Stomach (tissue), 9 donors: ENCODE measurements around the gene PPP1R9A. TPM values are rescaled to one million over a fixed set of nuclear protein-coding genes. Genes with fewer than 3 reads are reported as not detected.

Source experiments
- DNase-seq, 2 donors: peaks; one replicate each; pipeline versions ENCODE4 v3.0.0 to v3.0.0-alpha.2; 2013 to 2019
- H3K27ac ChIP-seq, 5 donors: fragments of 200-600 bp in 4 of 5; sonication (generic) in 4 of 5; one replicate each; pipeline ENCODE4 v1.5.1; 2013 to 2019; ENCODE audit warnings: mild to moderate bottlenecking in 1 of 5, moderate library complexity in 1 of 5
- H3K27me3 ChIP-seq, 3 donors: fragments of 200-600 bp; sonication (generic); one replicate each; pipeline ENCODE4 v1.5.1; 2017 to 2019; ENCODE audit warnings: mixed run types in 1 of 3
- H3K36me3 ChIP-seq, 4 donors: fragments of 200-600 bp; sonication (generic); 1 replicate in 3 of 4; 2 replicates in 1 of 4; pipeline ENCODE4 v1.5.1; 2016 to 2019
- H3K4me1 ChIP-seq, 4 donors: fragments of 200-600 bp; sonication (generic); one replicate each; pipeline ENCODE4 v1.5.1; 2016 to 2019
- H3K4me3 ChIP-seq, 4 donors: fragments of 200-600 bp; sonication (generic) in 3 of 4; one replicate each; pipeline ENCODE4 v1.5.1; 2016 to 2019; ENCODE audit warnings: mild to moderate bottlenecking in 1 of 4
- H3K9me3 ChIP-seq, 4 donors: fragments of 200-600 bp; sonication (generic); one replicate each; pipeline ENCODE4 v1.5.1; 2016 to 2019
- EP300 ChIP-seq: sonication (generic); formaldehyde crosslinking; IDR thresholded peaks from one replicate; pipeline ENCODE4 v1.6.1; 2017; ENCODE audit warnings: antibody characterized with exemption
- POLR2A ChIP-seq, 4 donors: fragments of 450-650 bp; IDR thresholded peaks; one replicate each; pipeline ENCODE4 v1.6.1; 2016; ENCODE audit warnings: antibody characterized with exemption in 4 of 4, control low read depth in 2 of 4, mild to moderate bottlenecking in 1 of 4, moderate library complexity in 1 of 4
- POLR2AphosphoS5 ChIP-seq, 3 donors: sonication (generic); formaldehyde crosslinking; IDR thresholded peaks; one replicate each; pipeline ENCODE4 v1.6.1; 2016; ENCODE audit warnings: antibody characterized with exemption in 3 of 3
- WGBS, 5 donors: extraction: QIAGEN DNeasy Blood & Tissue Kit in 3 of 5; methylation state at CpG; one replicate each; pipeline versions ENCODE4 v1.1.5 to v1.1.7; 2013 to 2018; 5-methylcytosine and 5-hydroxymethylcytosine counted together
- intact Hi-C: fragments of 100-400 bp; cut with DNase I; formaldehyde crosslinking; loops from one replicate; pipeline ENCODE4 v1.15.1; 2023; ENCODE audit warnings: low total_unique reads
- polyA plus RNA-seq, 3 donors: library from polyadenylated mRNA; stranded (reverse); fragments of 200-250 nt; gene quantifications; one replicate each; pipeline ENCODE4 v1.2.3, GENCODE V29; 2013
- total RNA-seq, 5 donors: library from RNA; depleted of rRNA; stranded (reverse); fragments of >200 nt; gene quantifications; one replicate each; pipeline versions ENCODE4 v1.1.0 to v1.2.3, GENCODE V29; 2014 to 2016
- TF ChIP-seq, protein P1 (sequence below), 7 experiments: fragments of 450-650 bp in 4 of 7; fragments of 200-600 bp in 3 of 7; sonication (generic) in 3 of 7; IDR thresholded peaks; one replicate each; pipeline ENCODE4 v1.5.1; 2016 to 2019; ENCODE audit warnings: antibody characterized with exemption in 7 of 7, control low read depth in 2 of 7, mild to moderate bottlenecking in 1 of 7
- donor health status: healthy with polysubstance abuse.
- donor health status: Bipolar disorder and iron deficiency.
- donor health status: healthy.

Gene PPP1R9A
- total and polyA plus RNA-seq, 8 donors: 1.4 to 37.1 (median 12.5) TPM

DNA sequence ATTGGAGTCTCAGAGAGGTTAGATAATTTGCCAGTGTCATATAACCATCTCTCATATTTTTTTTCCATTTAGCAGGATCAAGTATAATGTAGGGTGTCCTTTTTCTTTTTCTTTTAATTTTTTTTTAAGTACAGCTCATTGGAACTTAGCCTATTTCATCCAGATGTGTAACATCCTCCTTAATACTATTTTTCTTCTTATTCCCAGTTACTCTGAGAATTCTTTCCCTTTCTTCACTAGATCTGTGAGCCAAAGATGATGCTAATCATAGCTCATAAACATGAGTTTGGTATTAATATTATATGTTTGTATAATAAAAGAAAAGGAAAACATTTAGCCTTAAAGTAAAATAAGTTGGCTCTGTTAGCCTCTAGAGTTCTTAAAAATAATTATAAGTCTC, 32.8 kb downstream of the PPP1R9A start:
- Histone ChIP-seq H3K27ac (no peak overlapping the region), H3K36me3 (no peaks in the 10 kb centered on the region), H3K27me3 (no peaks in the 10 kb centered on the region), H3K9me3 (no peaks in the 10 kb centered on the region), H3K4me1 (peaks cover 0 to 45% (median 5%) of the 10 kb centered on the region in 4 donors), H3K4me3 (no peak overlapping the region)
- no peak for TF ChIP-seq POLR2AphosphoS5 (IDR thresholded peaks at IDR 0.05)
- TF ChIP-seq POLR2A (IDR thresholded peaks at IDR 0.05): no peak
- TF ChIP-seq, protein P1, sequence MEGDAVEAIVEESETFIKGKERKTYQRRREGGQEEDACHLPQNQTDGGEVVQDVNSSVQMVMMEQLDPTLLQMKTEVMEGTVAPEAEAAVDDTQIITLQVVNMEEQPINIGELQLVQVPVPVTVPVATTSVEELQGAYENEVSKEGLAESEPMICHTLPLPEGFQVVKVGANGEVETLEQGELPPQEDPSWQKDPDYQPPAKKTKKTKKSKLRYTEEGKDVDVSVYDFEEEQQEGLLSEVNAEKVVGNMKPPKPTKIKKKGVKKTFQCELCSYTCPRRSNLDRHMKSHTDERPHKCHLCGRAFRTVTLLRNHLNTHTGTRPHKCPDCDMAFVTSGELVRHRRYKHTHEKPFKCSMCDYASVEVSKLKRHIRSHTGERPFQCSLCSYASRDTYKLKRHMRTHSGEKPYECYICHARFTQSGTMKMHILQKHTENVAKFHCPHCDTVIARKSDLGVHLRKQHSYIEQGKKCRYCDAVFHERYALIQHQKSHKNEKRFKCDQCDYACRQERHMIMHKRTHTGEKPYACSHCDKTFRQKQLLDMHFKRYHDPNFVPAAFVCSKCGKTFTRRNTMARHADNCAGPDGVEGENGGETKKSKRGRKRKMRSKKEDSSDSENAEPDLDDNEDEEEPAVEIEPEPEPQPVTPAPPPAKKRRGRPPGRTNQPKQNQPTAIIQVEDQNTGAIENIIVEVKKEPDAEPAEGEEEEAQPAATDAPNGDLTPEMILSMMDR (IDR thresholded peaks at IDR 0.05): no peak
- no peak for TF ChIP-seq EP300
- intact Hi-C loops: no loop called here
- peak in 1 of 2 donors; percentile 27 for DNase-seq

- peaks cover 0 to 32% (median 0%) of the 10 kb centered on the region in 4 donors for H3K4me1 ChIP-seq
- no peaks in the 10 kb centered on the region for H3K36me3 ChIP-seq
- intact Hi-C loops: no loop called here
- H3K9me3 ChIP-seq: no peaks in the 10 kb centered on the region
- no peak for DNase-seq
- WGBS, 5 donors: 82 to 90% (median 86%) methylated on average over 3 of the region's 3 CpGs
- H3K27me3 ChIP-seq: no peaks in the 10 kb centered on the region
- no peak overlapping the region for H3K27ac ChIP-seq
- TF ChIP-seq EP300 (no peak), POLR2A (IDR thresholded peaks at IDR 0.05) (no peak)
- TF ChIP-seq, protein P1 (IDR thresholded peaks at IDR 0.05): no peak
- no peak overlapping the region for H3K4me3 ChIP-seq
Measured at GRCh38 chr7:94941844-94942632, 34.6 kb downstream of the PPP1R9A start.

- intact Hi-C loops: no loop called here
Measured at GRCh38 chr7:94943134-94943533, 35.7 kb downstream of the PPP1R9A start.

DNA sequence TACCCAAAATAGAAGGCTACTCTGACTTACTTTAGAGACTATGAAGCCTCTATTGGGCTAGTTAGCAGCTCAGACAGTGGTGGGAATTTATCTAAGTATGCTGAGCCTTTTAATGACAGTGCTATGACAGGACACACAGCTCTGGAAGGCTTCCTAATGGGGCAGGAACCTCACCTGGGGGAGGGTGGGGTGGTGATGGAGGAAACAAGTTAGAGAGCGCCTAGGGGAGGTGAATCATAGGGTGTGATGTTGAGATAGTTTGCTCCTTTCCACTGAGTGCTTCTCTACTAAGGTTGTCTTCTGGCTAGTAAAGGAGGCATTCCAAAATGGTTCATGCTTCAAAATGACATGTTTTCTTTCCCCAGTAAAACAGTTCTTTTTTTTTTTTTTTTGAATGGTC, 42.1 kb downstream of the PPP1R9A start:
- no peak overlapping the region for H3K4me3 ChIP-seq
- TF ChIP-seq, protein P1 (IDR thresholded peaks at IDR 0.05): no peak
- TF ChIP-seq EP300 (no peak), POLR2A (IDR thresholded peaks at IDR 0.05) (no peak), POLR2AphosphoS5 (IDR thresholded peaks at IDR 0.05) (no peak)
- no peaks in the 10 kb centered on the region for H3K4me1 ChIP-seq
- 85 to 100% (median 91%) methylated on average over 1 of the region's 1 CpG for WGBS, 5 donors
- no peak for DNase-seq
- H3K27me3 ChIP-seq: no peaks in the 10 kb centered on the region
- peaks cover 0 to 3% (median 0%) of the 10 kb centered on the region in 4 donors for H3K9me3 ChIP-seq
- no peaks in the 10 kb centered on the region for H3K36me3 ChIP-seq
- no peak overlapping the region for H3K27ac ChIP-seq
- intact Hi-C loops: no loop called here

More at GRCh38 chr7:94943134-94943533, 35.7 kb downstream of the PPP1R9A start:
- Histone ChIP-seq H3K4me3 (no peak overlapping the region), H3K36me3 (no peaks in the 10 kb centered on the region), H3K9me3 (no peaks in the 10 kb centered on the region), H3K4me1 (peaks cover 0 to 23% (median 0%) of the 10 kb centered on the region in 4 donors), H3K27me3 (no peaks in the 10 kb centered on the region), H3K27ac (no peak overlapping the region)
- DNase-seq: no peak
- no peak for TF ChIP-seq POLR2A (IDR thresholded peaks at IDR 0.05)

- DNase-seq: no peak
- no peak for TF ChIP-seq POLR2A (IDR thresholded peaks at IDR 0.05)
- TF ChIP-seq EP300: no peak
- no peak for TF ChIP-seq POLR2AphosphoS5 (IDR thresholded peaks at IDR 0.05)
- TF ChIP-seq, protein P1 (IDR thresholded peaks at IDR 0.05): no peak
- Histone ChIP-seq H3K36me3 (no peaks in the 10 kb centered on the region), H3K9me3 (peaks cover 0 to 3% (median 0%) of the 10 kb centered on the region in 4 donors), H3K4me1 (peaks cover 0 to 19% (median 8%) of the 10 kb centered on the region in 4 donors), H3K27ac (no peak overlapping the region), H3K4me3 (no peak overlapping the region), H3K27me3 (no peaks in the 10 kb centered on the region)
- 59 to 86% (median 72%) methylated on average over 3 of the region's 3 CpGs for WGBS, 5 donors
- intact Hi-C loops: no loop called here
Measured at GRCh38 chr7:94955807-94956206, 48.4 kb downstream of the PPP1R9A start.
